KMS-11 (cell line): ENCODE data around the gene ATP13A5.

Experiments
- H2AFZ ChIP-seq: fragments of 200-600 bp; sonication (generic); 2 replicates; pipeline ENCODE4 v1.6.1; 2016; ENCODE audit warnings: antibody characterized with exemption, mixed run types, low read depth
- H3K27ac ChIP-seq: fragments of 200-600 bp; sonication (generic); 2 replicates; pipeline ENCODE4 v1.6.1; 2016; ENCODE audit warnings: mild to moderate bottlenecking, mixed run types
- H3K27me3 ChIP-seq: fragments of 200-600 bp; sonication (generic); 2 replicates; pipeline ENCODE4 v1.6.1; 2017; ENCODE audit warnings: mild to moderate bottlenecking, low read depth, mixed run types, moderate library complexity; ENCODE audit not compliant: insufficient read depth
- H3K36me3 ChIP-seq: fragments of 200-600 bp; sonication (generic); 2 replicates; pipeline ENCODE4 v1.6.1; 2017; ENCODE audit warnings: mild to moderate bottlenecking, mixed run types; ENCODE audit not compliant: insufficient read depth
- H3K4me1 ChIP-seq: fragments of 200-600 bp; sonication (generic); 2 replicates; pipeline ENCODE4 v1.6.1; 2016; ENCODE audit warnings: mild to moderate bottlenecking, low read depth, mixed run types; ENCODE audit not compliant: poor library complexity, severe bottlenecking
- H3K4me2 ChIP-seq: fragments of 200-600 bp; sonication (generic); 2 replicates; pipeline ENCODE4 v1.7.0; 2016; ENCODE audit warnings: mild to moderate bottlenecking, mixed run types
- H3K4me3 ChIP-seq: fragments of 200-600 bp; sonication (generic); IDR thresholded peaks from 2 replicates; pipeline ENCODE4 v1.6.1; 2017; ENCODE audit warnings: low read depth, low read length, mixed read lengths; ENCODE audit not compliant: insufficient read depth
- H3K79me2 ChIP-seq: fragments of 200-600 bp; sonication (generic); 2 replicates; pipeline ENCODE4 v1.6.1; 2016; ENCODE audit warnings: low read depth, mixed run types; ENCODE audit not compliant: insufficient read depth
- H3K9ac ChIP-seq: fragments of 200-600 bp; sonication (generic); 2 replicates; pipeline ENCODE4 v1.6.1; 2016; ENCODE audit warnings: mild to moderate bottlenecking, mixed run types
- H4K20me1 ChIP-seq: fragments of 200-600 bp; sonication (generic); 2 replicates; pipeline ENCODE4 v1.6.1; 2016; ENCODE audit warnings: mild to moderate bottlenecking, mixed run types; ENCODE audit not compliant: insufficient read depth
- TF ChIP-seq, protein P1 (sequence below): fragments of 200-600 bp; sonication (generic); conservative IDR thresholded peaks from 2 replicates; pipeline ENCODE4 v1.6.1; 2017; ENCODE audit warnings: low read depth, mild to moderate bottlenecking, antibody characterized with exemption, low read length, moderate library complexity, mixed read lengths

ATP13A5 gene

DNA sequence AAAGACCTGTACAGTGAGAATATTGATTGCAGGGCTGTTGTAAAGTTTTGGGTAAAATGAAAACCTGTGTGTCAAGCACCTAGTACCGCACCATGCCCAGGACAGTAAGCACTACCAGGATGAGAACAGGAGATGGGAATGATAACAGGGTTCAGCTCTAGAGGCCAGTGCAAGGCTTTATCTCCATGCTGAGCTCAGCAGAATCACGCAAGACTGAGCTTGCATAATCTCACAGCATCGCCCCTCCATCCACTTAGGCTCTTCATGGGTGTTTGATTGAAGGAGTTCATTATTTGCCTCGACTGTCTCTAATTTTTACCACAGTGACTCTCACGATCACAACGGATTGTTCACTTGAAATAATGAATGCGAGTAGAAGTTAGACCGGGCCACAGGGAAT, 2.9 kb downstream of the ATP13A5 start:
- Histone ChIP-seq H3K9ac (no peak overlapping the region), H3K4me3 (no peak overlapping the region), H3K36me3 (no peaks in the 10 kb centered on the region), H4K20me1 (no peaks in the 10 kb centered on the region), H3K4me2 (no peak overlapping the region), H3K4me1 (peaks cover 5% of the 10 kb centered on the region), H2AFZ (no peak overlapping the region), H3K27me3 (no peaks in the 10 kb centered on the region), H3K79me2 (no peaks in the 10 kb centered on the region), H3K27ac (no peak overlapping the region)
- TF ChIP-seq, protein P1, sequence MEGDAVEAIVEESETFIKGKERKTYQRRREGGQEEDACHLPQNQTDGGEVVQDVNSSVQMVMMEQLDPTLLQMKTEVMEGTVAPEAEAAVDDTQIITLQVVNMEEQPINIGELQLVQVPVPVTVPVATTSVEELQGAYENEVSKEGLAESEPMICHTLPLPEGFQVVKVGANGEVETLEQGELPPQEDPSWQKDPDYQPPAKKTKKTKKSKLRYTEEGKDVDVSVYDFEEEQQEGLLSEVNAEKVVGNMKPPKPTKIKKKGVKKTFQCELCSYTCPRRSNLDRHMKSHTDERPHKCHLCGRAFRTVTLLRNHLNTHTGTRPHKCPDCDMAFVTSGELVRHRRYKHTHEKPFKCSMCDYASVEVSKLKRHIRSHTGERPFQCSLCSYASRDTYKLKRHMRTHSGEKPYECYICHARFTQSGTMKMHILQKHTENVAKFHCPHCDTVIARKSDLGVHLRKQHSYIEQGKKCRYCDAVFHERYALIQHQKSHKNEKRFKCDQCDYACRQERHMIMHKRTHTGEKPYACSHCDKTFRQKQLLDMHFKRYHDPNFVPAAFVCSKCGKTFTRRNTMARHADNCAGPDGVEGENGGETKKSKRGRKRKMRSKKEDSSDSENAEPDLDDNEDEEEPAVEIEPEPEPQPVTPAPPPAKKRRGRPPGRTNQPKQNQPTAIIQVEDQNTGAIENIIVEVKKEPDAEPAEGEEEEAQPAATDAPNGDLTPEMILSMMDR, result no peak

DNA sequence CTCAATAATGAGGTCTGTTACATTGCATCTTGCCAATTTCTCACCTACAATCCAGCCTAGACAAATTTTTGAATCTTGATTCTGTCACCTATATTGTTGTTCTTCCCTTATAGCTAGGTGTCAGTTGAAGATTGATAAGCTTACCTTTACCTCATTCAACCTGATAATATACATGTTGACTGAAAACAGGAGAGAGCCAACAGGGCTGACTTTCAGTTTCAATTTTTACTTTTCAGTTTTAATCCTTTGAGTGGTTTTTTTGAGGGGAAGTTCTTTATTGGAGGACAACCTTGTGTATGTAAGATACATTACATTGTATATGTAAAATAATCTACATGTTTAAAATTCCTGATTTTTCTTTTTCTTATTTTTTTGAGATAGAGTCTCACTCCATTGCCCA, 5.8 kb downstream of the ATP13A5 start:
- H3K27ac ChIP-seq, result no peak overlapping the region
- H3K36me3 ChIP-seq, result no peaks in the 10 kb centered on the region
- H3K4me1 ChIP-seq, result peaks cover 5% of the 10 kb centered on the region
- H3K9ac ChIP-seq, result no peak overlapping the region
- H3K79me2 ChIP-seq, result no peaks in the 10 kb centered on the region
- H2AFZ ChIP-seq, result no peak overlapping the region
- no peak overlapping the region for H3K4me2 ChIP-seq
- no peaks in the 10 kb centered on the region for H3K27me3 ChIP-seq
- TF ChIP-seq, protein P1, result no peak
- H3K4me3 ChIP-seq, result no peak overlapping the region
- no peaks in the 10 kb centered on the region for H4K20me1 ChIP-seq

DNA sequence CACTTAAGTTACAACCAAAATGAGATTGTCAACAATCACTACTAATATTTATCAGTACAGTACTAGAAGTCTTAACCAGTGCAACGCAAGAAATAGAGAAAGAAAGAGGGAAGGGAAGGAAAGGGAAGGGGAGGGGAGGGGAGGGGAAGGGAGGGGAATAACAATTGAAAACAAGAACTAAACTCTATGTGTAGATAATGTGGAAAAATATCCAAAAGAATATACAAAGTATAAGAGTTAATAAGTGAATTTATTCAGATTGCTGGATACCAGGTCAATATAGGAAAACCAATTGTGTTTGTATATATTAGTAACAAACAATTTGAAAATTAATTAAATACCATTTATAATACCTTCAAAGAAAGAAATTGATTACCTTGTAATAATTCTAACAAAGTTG, 10.7 kb downstream of the ATP13A5 start:
- Histone ChIP-seq H3K27me3 (no peaks in the 10 kb centered on the region), H2AFZ (no peak overlapping the region), H3K36me3 (no peaks in the 10 kb centered on the region), H4K20me1 (no peaks in the 10 kb centered on the region), H3K9ac (no peak overlapping the region), H3K4me1 (peaks cover 3% of the 10 kb centered on the region), H3K79me2 (no peaks in the 10 kb centered on the region), H3K27ac (no peak overlapping the region), H3K4me3 (no peak overlapping the region), H3K4me2 (no peak overlapping the region)
- TF ChIP-seq, protein P1, result no peak

DNA sequence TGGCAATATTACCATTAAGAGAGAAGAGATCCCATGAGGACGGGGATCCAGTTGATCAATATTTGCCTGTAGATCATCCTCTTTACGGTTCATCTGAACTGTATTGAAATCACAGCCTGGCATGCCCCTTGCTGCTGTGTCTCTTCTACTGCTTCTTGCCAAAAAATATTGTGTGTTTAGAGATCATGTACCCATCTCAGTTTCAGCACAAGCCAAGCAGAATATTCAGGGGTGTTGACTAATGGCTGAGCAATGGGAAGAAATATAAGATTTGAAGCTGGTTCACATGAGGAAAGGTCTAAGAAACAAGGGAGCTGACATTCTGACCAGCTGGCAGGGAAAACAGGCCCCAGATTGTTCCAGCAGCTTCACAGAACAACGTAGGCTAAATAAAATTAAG, 21.3 kb downstream of the ATP13A5 start:
- TF ChIP-seq, protein P1, result no peak
- H3K36me3 ChIP-seq, result no peaks in the 10 kb centered on the region

More for the DNA sequence above, 21.3 kb downstream of the ATP13A5 start:
- no peak overlapping the region for H3K4me3 ChIP-seq
- no peak overlapping the region for H2AFZ ChIP-seq
- H3K27ac ChIP-seq, result no peak overlapping the region
- H3K4me1 ChIP-seq, result no peaks in the 10 kb centered on the region
- no peaks in the 10 kb centered on the region for H3K79me2 ChIP-seq
- no peaks in the 10 kb centered on the region for H3K27me3 ChIP-seq
- no peak overlapping the region for H3K9ac ChIP-seq
- no peak overlapping the region for H3K4me2 ChIP-seq
- H4K20me1 ChIP-seq, result no peaks in the 10 kb centered on the region
